ENCODE results near the gene AGBL2. TPM values are rescaled to one million over a fixed set of nuclear protein-coding genes. Genes with fewer than 3 reads are reported as not detected.
"Not testable (repeated sequence)": the region's sequence is repeated elsewhere in the genome, so short reads cannot be mapped to it uniquely, and the experiment has no call there.

The AGBL2 gene
- total RNA-seq, 4 donors from 2014 or later: 0.29 to 0.89 TPM; not detected in 2

- WGBS: 83% methylated on average over 5 of the region's 5 CpGs
- TF ChIP-seq POLR2AphosphoS5 (IDR thresholded peaks at IDR 0.05) (no peak), CTCF (IDR thresholded peaks at IDR 0.05) (no peak)
- no peaks in the 10 kb centered on the region for H3K27me3 ChIP-seq
Measured at GRCh38 chr11:47711225-47711624, 3.9 kb downstream of the AGBL2 start.

GRCh38 chr11:47707275-47707786, 7.8 kb downstream of the AGBL2 start:
- H3K4me1 ChIP-seq; H3K36me3 ChIP-seq; H3K9me3 ChIP-seq; H3K27ac ChIP-seq; DNase-seq (ENCODE audit: low spot score in 2 of 2); H3K27me3 ChIP-seq; H3K4me3 ChIP-seq: not testable (repeated sequence)
- WGBS: 76% methylated on average over 5 of the region's 5 CpGs

More at GRCh38 chr11:47711225-47711624, 3.9 kb downstream of the AGBL2 start:
- no peaks in the 10 kb centered on the region for H3K36me3 ChIP-seq
- no peak overlapping the region for H3K27ac ChIP-seq
- H3K4me3 ChIP-seq: no peak overlapping the region
- no peaks in the 10 kb centered on the region for H3K9me3 ChIP-seq
- no peak for DNase-seq (ENCODE audit: low spot score in 2 of 2)
- H3K4me1 ChIP-seq: peaks cover 5% of the 10 kb centered on the region

- Histone ChIP-seq H3K4me3 (no peak overlapping the region), H3K27ac (no peak overlapping the region), H3K4me1 (no peaks in the 10 kb centered on the region), H3K36me3 (no peaks in the 10 kb centered on the region), H3K9me3 (no peaks in the 10 kb centered on the region), H3K27me3 (no peaks in the 10 kb centered on the region)
- TF ChIP-seq CTCF (IDR thresholded peaks at IDR 0.05) (no peak), EP300 (IDR thresholded peaks at IDR 0.05) (no peak), POLR2AphosphoS5 (IDR thresholded peaks at IDR 0.05) (no peak), POLR2A (IDR thresholded peaks at IDR 0.05) (no peak)
- DNase-seq (ENCODE audit: low spot score in 2 of 2): no peak
- WGBS: 72% methylated on average over 1 of the region's 1 CpG
Measured at GRCh38 chr11:47705721-47706120, 9.4 kb downstream of the AGBL2 start.

GRCh38 chr11:47691979-47692378, 23.2 kb downstream of the AGBL2 start:
- Histone ChIP-seq H3K36me3 (no peaks in the 10 kb centered on the region), H3K4me3 (no peak overlapping the region), H3K27ac (no peak overlapping the region), H3K4me1 (no peaks in the 10 kb centered on the region), H3K27me3 (no peaks in the 10 kb centered on the region), H3K9me3 (no peaks in the 10 kb centered on the region)
- 62% methylated on average over 2 of the region's 2 CpGs for WGBS
- no peak for DNase-seq (ENCODE audit: low spot score in 2 of 2)
- TF ChIP-seq CTCF (IDR thresholded peaks at IDR 0.05): no peak
- TF ChIP-seq EP300 (IDR thresholded peaks at IDR 0.05): no peak

GRCh38 chr11:47689480-47689879, 25.7 kb downstream of the AGBL2 start:
- WGBS: 97% methylated on average over 5 of the region's 5 CpGs
- Histone ChIP-seq H3K36me3 (no peaks in the 10 kb centered on the region), H3K27me3 (no peaks in the 10 kb centered on the region)

More at GRCh38 chr11:47689480-47689879, 25.7 kb downstream of the AGBL2 start:
- DNase-seq (ENCODE audit: low spot score in 2 of 2): no peak
- no peaks in the 10 kb centered on the region for H3K9me3 ChIP-seq
- no peak overlapping the region for H3K27ac ChIP-seq
- H3K4me3 ChIP-seq: no peak overlapping the region
- TF ChIP-seq POLR2AphosphoS5 (IDR thresholded peaks at IDR 0.05) (no peak), POLR2A (IDR thresholded peaks at IDR 0.05) (no peak), EP300 (IDR thresholded peaks at IDR 0.05) (no peak), CTCF (IDR thresholded peaks at IDR 0.05) (no peak)
- H3K4me1 ChIP-seq: no peaks in the 10 kb centered on the region

Data from suprapubic skin (tissue), 4 donors.